Adrenal gland (tissue), 5 donors: ENCODE measurements around the gene NKTR.

Experiments
- CTCF ChIP-seq, 6 experiments: fragments of 450-650 bp in 4 of 6; fragments of 200-600 bp in 2 of 6; sonication (generic) in 1 of 6; IDR thresholded peaks; 1 replicate in 5 of 6; 2 replicates in 1 of 6; pipeline versions ENCODE4 v1.5.1 to v1.8.0; 2016 to 2021; ENCODE audit warnings: antibody characterized with exemption in 6 of 6, mild to moderate bottlenecking in 2 of 6, moderate library complexity in 1 of 6
- POLR2A ChIP-seq, 2 donors: fragments of 450-650 bp; IDR thresholded peaks; one replicate each; pipeline ENCODE4 v1.6.1; 2017; ENCODE audit warnings: antibody characterized with exemption in 2 of 2, mild to moderate bottlenecking in 2 of 2, moderate library complexity in 1 of 2
- donor health status: DM: no; HTN: no; CAD: no.

GRCh38 chr3:42562047-42562907 is 38.2 kb upstream of the NKTR start:
- TF ChIP-seq POLR2A (IDR thresholded peaks at IDR 0.05) = no peak
- no peak for TF ChIP-seq CTCF (IDR thresholded peaks at IDR 0.05)
